GM18907 (cell line): ENCODE data around the gene SLC2A10.
A peak's percentile ranks its signal among the peaks of the same experiment; 100 is the strongest.

Experiments
- ATAC-seq: cut with Tn5 transposase; IDR thresholded peaks from one replicate; pipeline ENCODE4 v1.9.1; 2021; ENCODE audit warnings: mild to moderate bottlenecking, moderate library complexity; ENCODE audit not compliant: unreplicated experiment

The SLC2A10 gene

DNA sequence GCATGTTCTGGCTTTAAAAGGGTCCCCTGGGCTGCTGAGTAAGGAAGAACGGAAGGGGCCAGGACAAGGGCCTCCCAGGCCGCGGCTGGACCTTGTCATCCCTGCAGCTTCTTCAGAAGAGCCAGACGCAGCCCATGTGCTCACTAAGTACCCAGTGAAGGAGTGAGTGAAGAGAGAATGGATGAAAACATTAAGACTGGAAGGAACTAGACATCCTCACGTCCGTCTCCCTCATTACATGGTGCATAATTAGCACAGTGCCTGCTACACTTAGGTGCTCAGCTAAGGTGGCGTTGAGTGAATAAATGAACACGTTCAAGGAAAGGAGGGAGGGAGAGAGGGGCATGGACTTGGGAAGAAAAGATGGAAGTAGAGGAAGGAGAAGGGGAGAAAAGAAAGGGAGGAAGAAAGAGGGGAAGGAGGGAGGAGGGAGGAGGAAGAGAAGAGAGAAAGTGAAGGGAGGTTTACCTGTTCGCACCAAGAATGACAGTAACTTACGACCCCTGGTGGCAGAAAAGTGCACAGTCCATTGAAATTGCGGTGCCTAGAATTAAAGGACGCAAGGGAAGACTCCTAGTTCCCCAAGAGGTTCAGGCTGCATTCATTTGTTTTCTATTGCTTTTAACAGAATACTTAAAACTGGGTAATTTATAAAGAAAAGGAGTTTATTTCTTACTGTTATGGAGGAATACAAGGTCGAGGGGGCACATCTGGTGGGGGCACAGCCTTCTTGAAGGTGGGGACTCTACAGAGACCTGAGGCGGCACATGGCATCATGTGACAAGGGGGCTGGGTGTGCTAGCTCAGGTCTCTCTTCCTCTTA lies 28.2 kb upstream of the SLC2A10 start:
- ATAC-seq = no peak

- no peak for ATAC-seq
Observed at GRCh38 chr20:46682063-46682821, 27.2 kb upstream of the SLC2A10 start.

- ATAC-seq = no peak
Observed at GRCh38 chr20:46683011-46683667, 26.3 kb upstream of the SLC2A10 start.

DNA sequence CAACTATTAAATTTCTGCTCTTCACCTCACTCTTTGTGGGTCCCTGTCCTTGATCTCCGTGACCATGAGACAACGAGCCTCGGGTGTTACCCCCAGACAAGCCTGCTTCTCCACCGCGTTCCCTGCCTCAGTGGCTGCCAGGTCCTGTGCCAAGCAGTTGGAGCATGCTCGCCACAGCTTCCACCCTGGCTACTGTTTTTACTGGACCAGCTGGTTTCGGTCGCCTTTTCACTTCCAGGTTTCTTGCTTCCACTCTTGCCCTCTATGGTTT lies 25.8 kb upstream of the SLC2A10 start:
- no peak for ATAC-seq

- ATAC-seq = no peak
Observed at GRCh38 chr20:46683939-46684750, 25.3 kb upstream of the SLC2A10 start.

DNA sequence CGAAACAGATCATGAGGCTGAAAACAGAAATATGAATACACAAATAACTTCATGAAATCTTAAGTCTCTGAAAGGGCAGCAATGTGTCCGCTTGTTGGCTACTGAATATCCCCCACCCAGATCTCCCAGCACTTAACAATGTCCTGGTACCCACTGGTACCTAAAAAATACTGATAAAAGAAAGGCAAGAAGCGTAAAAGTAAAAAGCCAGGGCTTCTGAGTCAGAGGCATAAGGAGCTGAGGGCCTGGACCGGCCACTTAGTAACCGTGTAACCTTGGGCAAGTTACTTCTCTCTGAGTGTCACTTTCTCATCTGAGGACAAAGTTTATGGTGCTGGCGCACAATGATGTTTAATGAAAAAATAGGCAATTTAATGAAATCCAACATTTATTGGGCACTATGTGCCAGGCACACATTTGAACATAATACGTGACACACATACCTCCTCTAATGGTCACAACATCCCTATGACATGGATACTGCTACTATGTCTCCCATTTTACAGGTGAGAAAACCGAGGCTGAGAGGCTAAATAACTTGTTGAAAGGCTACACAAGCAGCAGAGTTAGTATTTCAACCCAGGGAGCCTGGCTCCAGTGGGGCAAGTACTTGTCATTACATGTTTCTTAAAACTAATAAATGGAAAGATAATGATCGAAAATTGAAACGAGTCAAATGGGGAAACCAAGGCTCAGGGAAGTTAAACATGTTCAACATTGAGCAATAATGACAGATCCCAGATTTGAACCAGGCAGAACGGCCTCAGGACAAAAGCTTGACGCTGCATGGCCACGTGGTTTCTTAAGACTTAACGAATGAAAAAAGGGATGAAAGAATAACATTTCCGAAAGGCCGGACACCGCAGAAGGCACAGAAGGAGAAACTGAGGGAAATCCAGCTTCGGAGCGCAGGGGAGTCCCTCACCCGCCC lies 21.0 kb upstream of the SLC2A10 start:
- no peak for ATAC-seq

DNA sequence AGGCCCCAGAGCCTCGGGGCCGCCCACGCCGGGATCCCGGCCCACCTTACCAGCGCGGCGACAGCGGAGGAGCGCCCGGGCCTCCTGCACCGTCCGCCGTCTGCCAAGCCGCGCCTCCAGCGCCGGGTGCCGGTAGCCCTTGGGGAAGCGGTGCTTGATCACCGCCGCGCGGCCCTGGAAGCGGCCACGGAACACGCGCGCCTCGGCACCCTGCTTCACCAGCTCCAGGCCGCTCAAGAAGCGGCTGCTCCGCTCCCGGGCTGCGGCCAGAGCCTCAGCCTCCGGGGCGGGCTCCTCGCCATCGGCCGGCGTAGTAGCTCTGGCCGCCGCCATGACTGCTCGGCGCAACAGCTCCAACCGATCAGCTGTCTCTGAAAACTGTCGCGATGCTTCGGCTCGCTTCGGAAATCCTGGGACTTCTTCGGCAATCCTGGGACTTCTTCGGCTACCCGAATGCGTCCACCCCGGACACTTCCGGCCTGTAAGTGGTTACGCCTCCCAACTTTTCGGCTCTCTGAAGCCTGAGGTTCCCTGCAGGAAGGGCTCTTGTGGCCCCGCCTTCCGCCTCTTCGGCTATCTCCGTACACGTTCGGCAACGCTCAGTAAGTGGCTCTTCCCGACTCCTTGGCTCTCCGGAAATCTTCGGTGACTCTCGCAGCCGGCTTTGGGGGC lies 20.2 kb upstream of the SLC2A10 start, which contains the start of gene TP53RK:
TP53RK (minus strand) TSS at position 363 of the 672 bp plus-strand sequence; CDS start at position 333, 30 bp downstream.
- ATAC-seq = peak; percentile 94

- no peak for ATAC-seq
Observed at GRCh38 chr20:46689754-46690085, 19.7 kb upstream of the SLC2A10 start.

DNA sequence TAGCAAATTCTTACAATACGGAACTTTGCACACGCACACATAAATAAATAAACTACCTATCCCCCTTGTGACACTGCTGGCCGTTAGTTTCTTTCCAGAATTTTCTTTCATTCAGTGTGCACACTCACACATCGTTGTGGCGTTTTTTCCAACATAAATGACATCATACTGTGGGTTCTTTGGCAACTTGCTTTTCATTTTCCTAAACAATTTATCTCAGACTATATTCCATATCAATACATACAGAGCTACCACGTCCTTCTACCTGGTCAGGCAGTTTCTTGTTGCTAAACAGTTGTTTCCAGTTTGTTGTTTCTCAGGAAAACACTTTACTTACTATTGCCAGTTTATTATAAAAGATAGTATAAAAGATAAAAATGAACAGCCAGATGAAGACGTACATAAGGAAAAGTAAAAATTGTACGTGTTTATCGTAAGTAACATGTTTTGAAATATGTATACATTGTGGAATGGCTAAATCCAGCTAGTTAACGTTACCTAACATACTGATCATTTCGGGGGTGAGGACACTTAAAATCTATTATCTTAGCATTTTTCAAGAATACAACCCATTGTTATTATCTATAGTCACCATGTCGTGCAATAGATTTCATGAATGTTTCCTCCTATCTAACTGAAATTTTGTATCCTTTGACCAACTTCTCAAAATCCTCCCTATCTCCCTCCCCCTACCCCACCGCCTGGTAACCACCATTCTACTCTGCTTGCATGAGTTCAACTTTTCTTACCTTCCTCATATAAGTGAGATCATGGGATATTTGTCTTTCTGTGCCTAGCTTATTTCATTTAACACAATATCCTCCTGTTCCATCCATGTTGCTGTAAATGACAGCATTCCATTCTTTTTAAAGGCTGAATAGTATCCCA lies 19.0 kb upstream of the SLC2A10 start:
- ATAC-seq = no peak

GRCh38 chr20:46691196-46691595 lies 18.3 kb upstream of the SLC2A10 start:
- ATAC-seq = no peak

GRCh38 chr20:46694484-46694883 lies 15.0 kb upstream of the SLC2A10 start:
- no peak for ATAC-seq

- no peak for ATAC-seq
Observed at GRCh38 chr20:46695892-46696291, 13.6 kb upstream of the SLC2A10 start.

DNA sequence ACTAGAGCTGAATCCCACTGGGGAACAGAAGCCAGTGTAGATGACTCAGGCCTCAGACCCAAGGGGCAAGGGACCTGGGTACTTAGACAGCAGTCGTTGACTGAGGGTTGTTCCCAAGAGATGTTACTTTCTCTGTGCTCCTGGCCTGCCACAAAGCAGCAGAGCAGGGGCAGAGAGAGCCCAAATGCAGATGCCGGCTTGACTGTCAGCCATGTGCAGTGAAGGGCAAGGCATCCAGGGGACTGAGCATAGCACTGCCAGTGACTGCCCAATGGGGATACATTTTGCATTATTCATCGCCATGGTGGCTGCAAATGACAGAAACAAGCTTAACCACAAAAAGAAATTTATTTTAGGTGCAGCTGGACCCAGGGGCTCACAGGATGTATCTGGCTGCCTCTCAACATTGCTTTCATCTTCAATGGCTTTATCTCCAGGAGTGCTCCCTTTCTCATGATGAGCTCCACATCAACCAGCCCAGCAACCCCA lies 12.6 kb upstream of the SLC2A10 start:
- no peak for ATAC-seq

- no peak for ATAC-seq
Observed at GRCh38 chr20:46698788-46699187, 10.7 kb upstream of the SLC2A10 start.

- ATAC-seq = no peak
Observed at GRCh38 chr20:46699651-46700359, 9.6 kb upstream of the SLC2A10 start.

DNA sequence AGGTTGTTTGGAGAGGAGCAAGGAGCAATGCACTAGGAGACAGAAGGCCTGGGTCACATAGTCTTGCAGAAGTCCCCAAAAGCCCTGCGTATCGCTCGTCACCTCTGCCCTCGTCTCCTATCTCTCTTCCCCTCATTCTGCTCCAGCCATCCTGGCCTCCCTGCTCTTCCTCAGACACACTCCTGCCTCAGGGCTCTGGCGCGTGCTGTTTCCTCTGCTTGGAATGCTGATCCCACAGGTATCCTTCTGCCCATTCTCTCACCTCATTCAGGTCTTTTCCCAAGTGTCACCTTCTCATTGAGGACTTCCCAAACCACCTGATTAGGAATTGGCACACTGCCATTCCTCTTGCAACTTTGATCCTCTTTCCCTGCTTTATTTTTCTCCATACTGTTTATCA lies 9.0 kb upstream of the SLC2A10 start:
- ATAC-seq = no peak

DNA sequence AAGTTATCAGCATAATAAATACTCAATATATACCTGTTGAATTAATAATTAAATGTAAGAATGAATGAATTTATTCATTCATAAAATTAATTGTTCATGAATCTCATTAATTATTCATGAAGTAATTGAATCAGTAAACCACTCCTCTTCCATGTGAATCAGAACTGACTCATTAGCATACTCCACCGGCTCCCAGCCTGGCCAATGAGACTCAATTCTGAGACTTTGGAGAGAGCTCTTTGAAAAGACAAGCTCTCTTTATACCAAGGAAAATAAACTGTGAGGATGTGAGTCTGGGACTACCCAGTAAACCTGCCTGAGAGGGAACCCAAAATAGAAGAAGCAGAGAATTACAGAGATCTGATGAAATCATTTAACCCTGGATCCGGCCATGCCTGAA lies 8.4 kb upstream of the SLC2A10 start:
- no peak for ATAC-seq

DNA sequence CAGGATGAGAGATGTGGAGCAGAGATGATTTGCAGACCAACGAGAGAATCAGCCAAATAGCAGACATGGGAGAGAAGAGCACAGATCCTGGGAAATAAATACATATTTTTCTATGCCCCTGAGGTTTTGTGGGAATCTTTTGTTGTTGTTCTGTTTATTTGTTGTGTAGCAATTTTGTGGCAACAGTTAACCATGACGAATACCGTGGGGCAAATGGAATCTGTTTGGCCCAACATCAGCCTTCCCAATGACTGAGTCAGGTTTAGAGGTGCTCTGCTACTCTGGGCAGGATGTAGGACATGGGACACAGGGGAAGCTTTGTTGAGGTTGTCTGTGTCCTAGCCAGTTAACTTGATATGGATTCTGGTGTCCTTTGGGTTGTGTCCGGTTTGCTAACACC lies 7.9 kb upstream of the SLC2A10 start:
- ATAC-seq = no peak
